Cardiac ventricle fibroblast (primary cell): ENCODE results near the gene UBE2C. TPM values are rescaled to one million over a fixed set of nuclear protein-coding genes. Genes with fewer than 3 reads are reported as not detected.

ENCODE experiments used
- total RNA-seq: library from RNA; depleted of rRNA; stranded (reverse); fragments of >200 nt; gene quantifications from 2 replicates; pipeline ENCODE4 v1.2.3, GENCODE V29; 2015

UBE2C gene
- 3.7 and 10.7 TPM in 2 replicates for total RNA-seq

GRCh38 chr20:45812157-45813005, at the start of gene UBE2C:
UBE2C (plus strand) TSS chr20:45812644; CDS start chr20:45812696, 52 bp downstream.

GRCh38 chr20:45827030-45827652, 14.7 kb downstream of the UBE2C start, which contains the start of gene TNNC2:
TNNC2 (minus strand) TSS chr20:45827312; CDS start chr20:45827248, 64 bp downstream.

GRCh38 chr20:45833030-45833882, 20.8 kb downstream of the UBE2C start, which contains the start of gene SNX21:
SNX21 (plus strand) TSS chr20:45833799; CDS start chr20:45833920, 121 bp downstream.

DNA sequence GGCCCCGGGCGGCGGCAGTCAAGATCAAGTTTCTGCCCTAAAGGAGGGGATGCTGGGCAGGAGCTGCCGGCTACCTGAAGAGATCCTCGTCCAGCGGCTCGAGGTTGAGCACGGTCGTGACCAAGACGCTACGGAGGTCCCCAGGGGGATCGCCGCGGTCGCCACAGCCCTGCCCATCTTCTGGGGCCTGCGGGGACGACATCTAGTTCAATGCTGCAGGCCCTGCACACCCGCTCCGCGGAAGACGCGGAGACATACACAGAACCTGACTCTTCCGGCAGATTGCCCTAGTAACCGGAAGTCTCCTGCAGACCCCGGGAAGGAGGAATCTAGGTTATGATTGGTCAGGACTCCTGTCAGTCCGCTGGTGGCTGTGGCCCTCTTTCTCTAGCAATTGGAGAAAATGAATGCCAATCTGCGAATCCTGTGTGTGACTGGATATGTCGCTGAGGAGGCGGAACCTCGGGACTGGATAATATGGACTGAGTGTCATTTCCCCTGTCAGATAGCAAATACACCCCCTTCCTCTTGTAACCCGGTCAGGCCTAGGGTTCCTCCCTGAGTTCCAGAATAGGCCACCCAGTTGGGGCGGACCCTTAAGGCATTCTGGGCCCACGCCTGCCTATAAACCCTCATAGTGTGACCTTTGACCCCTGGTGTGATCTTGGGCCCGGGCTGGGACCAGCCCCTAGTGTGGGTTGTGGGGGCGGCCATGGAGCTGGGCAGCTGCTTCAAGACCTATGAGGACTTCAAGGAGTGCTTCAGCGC, 44.9 kb downstream of the UBE2C start, which contains the start of the genes ACOT8 and ZSWIM3:
ACOT8 (minus strand) TSS at position 279 of the 768 bp plus-strand sequence; CDS start at position 202, 77 bp downstream.
ZSWIM3 (plus strand) TSS at position 501 of the 768 bp plus-strand sequence; CDS start at position 713, 212 bp downstream.

Other genes with a start within 250 kb of the UBE2C start
- not detected in 2 replicates for gene WFDC8, start 233.4 kb upstream of the UBE2C start, total RNA-seq
- not detected in 2 replicates for gene WFDC10A, start 182.9 kb upstream of the UBE2C start, total RNA-seq
- not detected in 2 replicates for gene WFDC9, start 181.4 kb upstream of the UBE2C start, total RNA-seq
- not detected in 2 replicates for gene WFDC11, start 142.4 kb upstream of the UBE2C start, total RNA-seq
- gene WFDC13, start 110.6 kb upstream of the UBE2C start, total RNA-seq, result not detected in 2 replicates
- gene WFDC10B, start 107.6 kb upstream of the UBE2C start, total RNA-seq, result not detected in 2 replicates
- not detected in 2 replicates for gene SPINT4, start 90.3 kb upstream of the UBE2C start, total RNA-seq
- gene WFDC3, start 20.8 kb upstream of the UBE2C start, total RNA-seq, result not detected in 2 replicates
- gene DNTTIP1, start 20.7 kb upstream of the UBE2C start, total RNA-seq, result 23.3 and 25.9 TPM in 2 replicates
- gene TNNC2, start 14.7 kb downstream of the UBE2C start, total RNA-seq, result 1.9 TPM in 1 of 2 replicates, not detected in the other
- gene SNX21, start 21.2 kb downstream of the UBE2C start, total RNA-seq, result 71.0 and 101 TPM in 2 replicates
- 22.9 and 27.6 TPM in 2 replicates for gene ACOT8, start 44.7 kb downstream of the UBE2C start, total RNA-seq
- gene ZSWIM3, start 45.0 kb downstream of the UBE2C start, total RNA-seq, result 2.2 and 2.7 TPM in 2 replicates
- 8.3 and 11.1 TPM in 2 replicates for gene ZSWIM1, start 68.6 kb downstream of the UBE2C start, total RNA-seq
- 0.54 and 1.7 TPM in 2 replicates for gene SPATA25, start 75.0 kb downstream of the UBE2C start, total RNA-seq
- gene NEURL2, start 78.6 kb downstream of the UBE2C start, total RNA-seq, result 4.5 and 5.3 TPM in 2 replicates
- 142 and 151 TPM in 2 replicates for gene CTSA, start 78.7 kb downstream of the UBE2C start, total RNA-seq
- 432 and 477 TPM in 2 replicates for gene PLTP, start 99.5 kb downstream of the UBE2C start, total RNA-seq
- gene PCIF1, start 122.0 kb downstream of the UBE2C start, total RNA-seq, result 12.4 and 16.3 TPM in 2 replicates
- 7.6 and 9.4 TPM in 2 replicates for gene ZNF335, start 159.6 kb downstream of the UBE2C start, total RNA-seq
- gene MMP9, start 196.3 kb downstream of the UBE2C start, total RNA-seq, result 0.12 TPM in 1 of 2 replicates, not detected in the other
- gene SLC12A5, start 216.6 kb downstream of the UBE2C start, total RNA-seq, result not detected in 2 replicates